ENCODE measurements around the gene SPPL3.
"Not testable (repeated sequence)": the region's sequence is repeated elsewhere in the genome, so short reads cannot be mapped to it uniquely, and the experiment has no call there.

Gene SPPL3

DNA sequence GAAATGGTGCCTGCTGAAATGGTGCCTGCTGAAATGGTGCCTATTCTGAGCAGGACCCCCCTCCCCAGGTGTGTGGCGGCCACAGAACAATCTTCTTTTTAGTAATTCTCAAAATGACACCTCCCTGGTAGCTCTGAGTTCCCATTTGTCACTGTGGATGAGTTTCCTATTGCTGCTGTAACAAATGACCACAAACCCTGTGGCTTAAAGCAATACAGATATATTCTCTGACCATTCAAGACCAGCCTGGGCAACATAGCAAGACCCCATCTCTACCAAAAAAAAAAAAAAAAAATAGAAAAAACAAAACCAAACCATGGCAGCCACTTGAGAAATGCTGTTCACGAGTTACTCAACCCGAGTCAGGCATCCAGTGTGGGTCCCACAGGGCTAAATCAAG, 170.6 kb downstream of the SPPL3 start:
- no peak overlapping the region for H3K4me3 ChIP-seq (ENCODE audit: low read depth, low read length)
- TF ChIP-seq, protein P1, sequence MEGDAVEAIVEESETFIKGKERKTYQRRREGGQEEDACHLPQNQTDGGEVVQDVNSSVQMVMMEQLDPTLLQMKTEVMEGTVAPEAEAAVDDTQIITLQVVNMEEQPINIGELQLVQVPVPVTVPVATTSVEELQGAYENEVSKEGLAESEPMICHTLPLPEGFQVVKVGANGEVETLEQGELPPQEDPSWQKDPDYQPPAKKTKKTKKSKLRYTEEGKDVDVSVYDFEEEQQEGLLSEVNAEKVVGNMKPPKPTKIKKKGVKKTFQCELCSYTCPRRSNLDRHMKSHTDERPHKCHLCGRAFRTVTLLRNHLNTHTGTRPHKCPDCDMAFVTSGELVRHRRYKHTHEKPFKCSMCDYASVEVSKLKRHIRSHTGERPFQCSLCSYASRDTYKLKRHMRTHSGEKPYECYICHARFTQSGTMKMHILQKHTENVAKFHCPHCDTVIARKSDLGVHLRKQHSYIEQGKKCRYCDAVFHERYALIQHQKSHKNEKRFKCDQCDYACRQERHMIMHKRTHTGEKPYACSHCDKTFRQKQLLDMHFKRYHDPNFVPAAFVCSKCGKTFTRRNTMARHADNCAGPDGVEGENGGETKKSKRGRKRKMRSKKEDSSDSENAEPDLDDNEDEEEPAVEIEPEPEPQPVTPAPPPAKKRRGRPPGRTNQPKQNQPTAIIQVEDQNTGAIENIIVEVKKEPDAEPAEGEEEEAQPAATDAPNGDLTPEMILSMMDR (IDR thresholded peaks at IDR 0.05; ENCODE audit: low read depth, low read length) = no peak

DNA sequence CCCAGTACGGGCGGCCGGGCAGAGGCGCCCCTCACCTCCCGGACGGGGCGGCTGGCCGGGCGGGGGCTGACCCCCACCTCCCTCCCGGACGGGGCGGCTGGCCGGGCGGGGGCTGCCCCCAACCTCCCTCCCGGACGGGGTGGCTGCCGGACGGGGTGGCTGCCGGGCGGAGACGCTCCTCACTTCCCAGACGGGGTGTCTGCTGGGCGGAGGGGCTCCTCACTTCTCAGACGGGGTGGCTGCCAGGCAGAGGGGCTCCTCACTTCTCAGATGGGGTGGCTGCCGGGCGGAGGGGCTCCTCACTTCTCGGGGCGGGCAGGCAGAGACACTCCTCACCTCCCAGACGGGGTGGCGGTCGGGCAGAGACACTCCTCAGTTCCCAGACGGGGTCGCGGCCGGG, 172.0 kb downstream of the SPPL3 start:
- H3K4me3 ChIP-seq (ENCODE audit: low read depth, low read length) = not testable (repeated sequence)

DNA sequence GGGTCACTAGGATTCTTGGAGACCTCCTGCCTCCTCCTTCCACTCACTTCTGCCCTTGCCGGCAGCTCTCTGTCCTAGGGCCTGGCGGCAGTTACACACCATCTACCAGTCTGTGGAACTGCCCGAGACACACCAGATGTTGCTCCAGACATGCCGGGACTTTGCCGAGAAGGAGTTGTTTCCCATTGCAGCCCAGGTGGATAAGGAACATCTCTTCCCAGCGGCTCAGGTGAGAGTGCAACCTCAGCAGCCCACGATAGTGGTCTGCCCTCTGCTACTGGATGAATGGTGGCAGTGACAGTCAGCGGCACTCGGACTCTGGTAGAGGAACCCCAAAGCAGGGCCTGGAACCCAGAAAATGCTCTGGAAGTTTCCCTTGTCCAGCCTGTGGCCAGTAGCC, 177.2 kb downstream of the SPPL3 start:
- TF ChIP-seq, protein P1 (IDR thresholded peaks at IDR 0.05; ENCODE audit: low read depth, low read length) = no peak
- H3K4me3 ChIP-seq (ENCODE audit: low read depth, low read length) = no peak overlapping the region

DNA sequence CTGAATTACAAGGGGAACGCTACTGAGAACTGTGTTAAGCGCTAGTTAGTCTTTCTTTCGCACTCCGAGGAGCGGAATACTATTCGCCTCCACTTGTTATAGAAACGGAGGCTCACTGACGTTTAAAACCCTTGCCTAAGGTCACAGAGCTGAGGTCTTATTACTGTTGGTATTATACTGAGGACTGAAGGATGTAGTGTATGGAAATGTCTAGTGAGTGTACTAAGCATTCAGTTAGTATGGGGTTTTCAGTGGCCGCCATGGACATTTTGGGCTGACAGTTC, 177.7 kb downstream of the SPPL3 start:
- TF ChIP-seq, protein P1 (IDR thresholded peaks at IDR 0.05; ENCODE audit: low read depth, low read length) = no peak
- peak overlapping the region; percentile 72; the same call in 1 of the 2 replicates for H3K4me3 ChIP-seq (ENCODE audit: low read depth, low read length)

DNA sequence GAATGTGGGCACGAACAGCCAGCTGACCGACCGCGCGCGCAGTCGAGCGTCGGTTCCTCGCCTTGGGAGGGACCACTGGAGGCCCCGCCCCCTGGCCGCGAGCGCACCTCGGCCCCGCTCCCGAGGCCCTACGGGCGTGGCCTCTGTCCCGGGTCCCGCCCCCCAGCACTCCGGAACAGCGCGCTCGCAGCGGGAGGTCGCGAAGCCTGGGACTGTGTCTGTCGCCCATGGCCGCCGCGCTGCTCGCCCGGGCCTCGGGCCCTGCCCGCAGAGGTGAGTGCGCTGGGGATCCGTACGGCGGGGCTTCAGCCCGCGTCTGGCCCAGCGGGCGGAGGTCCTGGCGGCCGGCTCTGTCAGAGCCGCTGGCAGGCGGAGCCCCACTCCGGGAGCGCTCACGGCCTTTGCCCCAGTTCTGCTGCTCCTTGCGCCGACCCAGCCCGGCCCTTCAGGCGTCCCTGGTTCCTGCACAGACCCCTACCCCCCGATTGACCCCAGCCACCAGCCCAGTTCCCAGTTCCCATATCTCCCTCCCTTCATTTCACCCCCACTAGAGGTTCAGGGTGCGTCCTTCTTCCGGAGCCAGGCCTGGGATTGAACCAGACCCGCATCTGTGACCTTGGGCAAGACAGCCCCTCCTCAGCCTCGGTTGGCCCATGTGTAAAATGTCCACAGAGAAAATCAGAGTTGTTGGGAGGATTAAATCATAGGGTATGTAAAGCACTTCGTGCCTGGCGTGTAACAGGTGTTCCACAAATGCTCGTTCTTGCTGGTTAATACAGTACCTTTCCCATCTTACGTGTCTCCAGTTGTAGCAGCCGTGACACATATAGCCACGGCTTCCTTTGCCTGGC, 178.3 kb downstream of the SPPL3 start, which contains the start of gene ACADS:
Gene ACADS, plus strand, starts transcription at position 168 of the 851 bp plus-strand sequence. Its CDS starts 60 bp downstream, at position 228.
- TF ChIP-seq, protein P1 (IDR thresholded peaks at IDR 0.05; ENCODE audit: low read depth, low read length) = no peak
- peak within 1 kb of the TSS; percentile 72 for H3K4me3 ChIP-seq (ENCODE audit: low read depth, low read length)

DNA sequence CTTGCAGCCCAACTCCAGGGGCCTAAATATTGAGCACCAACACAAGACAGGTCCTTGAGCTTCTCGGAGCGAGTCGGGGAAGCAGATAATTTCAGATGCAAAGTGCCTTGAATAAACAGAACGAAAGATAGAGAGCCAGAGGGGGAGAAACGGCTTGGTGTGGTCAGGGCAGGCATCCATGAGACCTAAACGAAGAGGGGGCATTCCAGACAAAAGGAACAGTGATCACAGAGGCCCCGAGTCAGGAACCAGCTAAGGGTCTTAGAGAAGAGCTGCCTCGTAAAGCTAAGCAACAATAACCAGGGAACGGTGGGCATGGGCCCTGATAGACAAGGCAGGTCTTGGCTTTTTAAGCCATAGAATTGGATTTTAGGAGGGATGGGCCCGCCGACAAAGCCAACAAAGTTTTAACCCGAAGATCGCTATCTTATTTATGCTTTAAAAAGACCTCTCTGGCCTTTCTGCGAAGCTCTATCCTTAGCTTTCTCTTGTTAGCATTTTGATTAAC, 179.0 kb downstream of the SPPL3 start:
- TF ChIP-seq, protein P1 (IDR thresholded peaks at IDR 0.05; ENCODE audit: low read depth, low read length) = no peak
- peak overlapping the region; percentile 72 for H3K4me3 ChIP-seq (ENCODE audit: low read depth, low read length)

DNA sequence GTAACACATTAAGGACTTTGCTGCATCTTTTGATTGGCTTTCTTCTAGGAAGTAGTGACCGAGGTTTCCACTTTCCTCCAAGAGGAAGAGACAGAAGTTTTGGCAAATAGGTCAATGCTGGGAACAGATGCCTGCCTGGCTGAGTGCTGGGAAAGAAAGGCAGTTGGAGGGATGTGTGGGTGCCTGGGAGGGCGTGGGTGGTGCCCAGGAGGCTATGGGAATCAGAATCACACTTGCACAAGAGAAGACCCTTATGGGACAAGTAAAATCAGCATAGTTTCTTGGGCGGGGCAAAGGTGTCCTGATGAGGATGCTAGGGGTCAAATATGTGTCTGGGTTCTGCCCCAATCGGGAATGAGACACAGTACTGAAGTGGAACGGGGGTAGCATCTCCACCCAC, 179.4 kb downstream of the SPPL3 start:
- TF ChIP-seq, protein P1 (IDR thresholded peaks at IDR 0.05; ENCODE audit: low read depth, low read length) = no peak
- no peak overlapping the region for H3K4me3 ChIP-seq (ENCODE audit: low read depth, low read length)
